ENCODE data around the gene NT5C1A.
A peak's percentile ranks its signal among the peaks of the same experiment; 100 is the strongest.

The NT5C1A gene

GRCh38 chr1:39668111-39668510, 3.8 kb downstream of the NT5C1A start:
- no peak for DNase-seq (ENCODE audit: extremely low read depth, low read depth)
- TF ChIP-seq, protein P1, sequence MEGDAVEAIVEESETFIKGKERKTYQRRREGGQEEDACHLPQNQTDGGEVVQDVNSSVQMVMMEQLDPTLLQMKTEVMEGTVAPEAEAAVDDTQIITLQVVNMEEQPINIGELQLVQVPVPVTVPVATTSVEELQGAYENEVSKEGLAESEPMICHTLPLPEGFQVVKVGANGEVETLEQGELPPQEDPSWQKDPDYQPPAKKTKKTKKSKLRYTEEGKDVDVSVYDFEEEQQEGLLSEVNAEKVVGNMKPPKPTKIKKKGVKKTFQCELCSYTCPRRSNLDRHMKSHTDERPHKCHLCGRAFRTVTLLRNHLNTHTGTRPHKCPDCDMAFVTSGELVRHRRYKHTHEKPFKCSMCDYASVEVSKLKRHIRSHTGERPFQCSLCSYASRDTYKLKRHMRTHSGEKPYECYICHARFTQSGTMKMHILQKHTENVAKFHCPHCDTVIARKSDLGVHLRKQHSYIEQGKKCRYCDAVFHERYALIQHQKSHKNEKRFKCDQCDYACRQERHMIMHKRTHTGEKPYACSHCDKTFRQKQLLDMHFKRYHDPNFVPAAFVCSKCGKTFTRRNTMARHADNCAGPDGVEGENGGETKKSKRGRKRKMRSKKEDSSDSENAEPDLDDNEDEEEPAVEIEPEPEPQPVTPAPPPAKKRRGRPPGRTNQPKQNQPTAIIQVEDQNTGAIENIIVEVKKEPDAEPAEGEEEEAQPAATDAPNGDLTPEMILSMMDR (IDR thresholded peaks at IDR 0.05; ENCODE audit: low read depth, low read length, missing control alignments): no peak
- H3K4me3 ChIP-seq (replicated peaks; ENCODE audit: low read depth, low read length): no peak overlapping the region

GRCh38 chr1:39666772-39667171, 5.1 kb downstream of the NT5C1A start:
- no peak overlapping the region for H3K4me3 ChIP-seq (replicated peaks; ENCODE audit: low read depth, low read length)
- TF ChIP-seq, protein P1 (IDR thresholded peaks at IDR 0.05; ENCODE audit: low read depth, low read length, missing control alignments): no peak
- no peak for DNase-seq (ENCODE audit: extremely low read depth, low read depth)

DNA sequence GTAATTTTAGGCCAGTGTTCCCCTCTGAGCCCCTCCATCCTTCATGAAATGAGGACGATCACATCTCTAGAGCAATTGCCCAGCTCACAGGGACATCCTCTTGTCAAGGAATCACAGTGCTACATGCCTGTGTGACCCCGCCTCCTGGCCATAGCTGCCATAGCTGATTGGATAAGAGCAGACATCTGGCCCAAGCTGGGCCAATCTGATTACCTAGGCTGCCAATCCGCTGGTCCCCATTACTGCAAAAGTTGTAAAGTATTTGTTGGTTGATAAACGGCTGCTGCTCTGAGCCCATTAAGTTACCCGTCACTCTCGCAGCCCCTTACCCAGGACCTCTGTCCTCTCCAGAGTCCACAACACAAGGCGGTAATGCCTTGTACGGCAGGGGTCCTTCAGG, 8.3 kb downstream of the NT5C1A start:
- no peak for DNase-seq (ENCODE audit: extremely low read depth, low read depth)
- TF ChIP-seq, protein P1 (IDR thresholded peaks at IDR 0.05; ENCODE audit: low read depth, low read length, missing control alignments): no peak
- H3K4me3 ChIP-seq (replicated peaks; ENCODE audit: low read depth, low read length): no peak overlapping the region

DNA sequence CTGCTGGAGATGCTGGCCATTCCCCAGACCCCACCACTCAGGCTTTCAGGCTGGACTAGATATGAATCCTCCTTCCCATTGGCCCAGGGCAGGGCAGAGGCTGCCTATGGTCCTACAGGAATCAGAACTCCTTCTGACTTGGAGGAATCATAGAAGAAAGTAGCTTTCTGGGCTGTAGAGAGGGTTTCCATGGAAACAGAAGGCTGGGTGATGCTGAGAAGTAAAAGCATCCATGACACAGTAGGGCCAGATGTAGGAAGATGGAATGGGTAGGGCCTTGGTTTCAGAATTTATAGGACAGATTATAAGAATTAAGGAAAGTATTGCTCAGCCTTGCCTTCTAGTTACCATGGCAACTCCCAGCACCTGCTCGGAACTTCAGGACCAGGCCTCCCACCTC, 9.0 kb downstream of the NT5C1A start:
- no peak for DNase-seq (ENCODE audit: extremely low read depth, low read depth)
- TF ChIP-seq, protein P1 (IDR thresholded peaks at IDR 0.05; ENCODE audit: low read depth, low read length, missing control alignments): no peak
- no peak overlapping the region for H3K4me3 ChIP-seq (replicated peaks; ENCODE audit: low read depth, low read length)

DNA sequence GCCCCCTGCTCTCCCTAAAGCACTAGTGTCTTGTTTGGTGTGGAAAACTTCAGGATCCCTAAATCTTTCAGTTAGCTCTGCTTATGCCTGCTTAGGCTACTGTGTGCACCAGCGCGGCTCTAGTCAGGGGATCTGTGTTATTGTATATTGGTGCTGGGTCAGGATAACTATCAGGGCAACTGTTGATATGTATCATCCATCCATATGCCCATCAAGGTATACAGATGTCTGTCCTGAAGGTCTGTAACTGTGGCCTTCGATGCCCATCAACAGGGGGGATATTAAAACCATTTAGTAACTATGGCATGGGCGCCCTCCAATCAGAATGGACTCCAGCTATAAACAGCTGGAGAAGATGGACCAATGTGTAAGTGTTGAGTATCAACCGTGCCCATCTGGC, 12.4 kb downstream of the NT5C1A start:
- no peak for DNase-seq (ENCODE audit: extremely low read depth, low read depth)
- no peak overlapping the region for H3K4me3 ChIP-seq (replicated peaks; ENCODE audit: low read depth, low read length)
- TF ChIP-seq, protein P1 (IDR thresholded peaks at IDR 0.05; ENCODE audit: low read depth, low read length, missing control alignments): no peak

GRCh38 chr1:39659110-39659509, 12.8 kb downstream of the NT5C1A start:
- TF ChIP-seq, protein P1 (IDR thresholded peaks at IDR 0.05; ENCODE audit: low read depth, low read length, missing control alignments): no peak
- no peak for DNase-seq (ENCODE audit: extremely low read depth, low read depth)
- no peak overlapping the region for H3K4me3 ChIP-seq (replicated peaks; ENCODE audit: low read depth, low read length)

DNA sequence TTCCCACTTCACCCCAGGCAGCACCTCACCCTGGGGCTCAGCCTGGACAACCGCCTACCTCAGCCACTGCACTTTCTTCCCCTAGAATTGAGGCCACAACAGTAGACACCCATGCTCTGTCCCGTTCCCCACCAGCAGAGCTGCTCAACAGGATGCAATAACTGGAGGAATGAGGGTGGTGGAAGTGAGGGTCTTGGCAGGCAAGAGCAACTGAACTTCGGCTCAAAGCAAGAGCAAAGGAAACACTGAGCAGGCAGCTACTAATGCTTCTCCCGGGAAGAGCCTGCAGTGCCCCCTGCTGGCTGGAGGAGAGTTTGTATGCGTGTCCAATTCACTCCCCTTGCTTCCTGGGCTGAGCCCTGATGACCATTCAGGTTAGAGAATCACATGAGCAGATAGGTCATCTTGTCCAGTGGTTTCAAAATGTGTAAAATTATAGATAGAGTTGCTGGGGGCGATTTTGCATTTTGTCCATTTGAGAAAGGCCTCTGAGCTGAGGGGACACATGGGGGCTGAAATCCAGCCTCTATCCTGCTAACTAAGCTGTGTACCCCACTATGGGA, 13.9 kb downstream of the NT5C1A start:
- TF ChIP-seq, protein P1 (IDR thresholded peaks at IDR 0.05; ENCODE audit: low read depth, low read length, missing control alignments): peak; percentile 91
- no peak overlapping the region for H3K4me3 ChIP-seq (replicated peaks; ENCODE audit: low read depth, low read length)
- DNase-seq (ENCODE audit: extremely low read depth, low read depth): peak; percentile 41

Data from HFF-Myc (cell line).